Measurements from ENCODE around the gene HK1. TPM values are rescaled to one million over a fixed set of nuclear protein-coding genes. Genes with fewer than 3 reads are reported as not detected.
A peak's percentile ranks its signal among the peaks of the same experiment; 100 is the strongest.
"Not testable (repeated sequence)": the region's sequence is repeated elsewhere in the genome, so short reads cannot be mapped to it uniquely, and the experiment has no call there.

Gene HK1
- total and polyA plus RNA-seq, 2 donors: 37.5 to 130 TPM

DNA sequence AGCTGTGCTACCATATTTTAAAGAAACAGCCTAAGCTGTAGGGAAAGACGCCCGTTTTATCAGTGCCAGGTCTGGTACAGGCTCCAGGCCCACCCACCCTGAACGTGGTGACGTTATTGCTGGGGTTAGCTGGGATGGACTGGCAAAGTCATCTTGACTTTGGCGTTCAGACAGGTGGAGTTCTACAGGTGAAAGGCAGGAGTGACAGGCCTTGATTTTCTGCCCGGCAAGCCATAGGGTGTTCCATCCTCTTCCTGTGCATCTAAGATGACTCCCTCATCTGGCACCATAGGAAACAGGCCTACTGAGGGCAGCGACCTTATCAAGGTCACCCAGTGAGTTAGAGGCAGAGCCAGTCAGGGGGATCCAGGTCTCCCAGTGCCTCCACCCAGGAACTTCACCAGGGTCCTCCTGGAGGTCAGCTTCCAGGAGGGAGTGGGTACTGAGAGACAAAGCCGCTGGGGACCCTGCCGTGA is 41.6 kb downstream of the HK1 start:
- no peaks in the 10 kb centered on the region for H3K36me3 ChIP-seq (ENCODE audit: insufficient read depth)
- no peak for DNase-seq (ENCODE audit: extremely low spot score)
- H3K27ac ChIP-seq (ENCODE audit: low read depth): peak overlapping the region; percentile 48
- WGBS: 41% methylated on average over 9 of the region's 9 CpGs
- no peaks in the 10 kb centered on the region for H3K4me1 ChIP-seq (ENCODE audit: insufficient read depth)
- H3K4me3 ChIP-seq (ENCODE audit: low read depth, low read length): peak overlapping the region; percentile 78

DNA sequence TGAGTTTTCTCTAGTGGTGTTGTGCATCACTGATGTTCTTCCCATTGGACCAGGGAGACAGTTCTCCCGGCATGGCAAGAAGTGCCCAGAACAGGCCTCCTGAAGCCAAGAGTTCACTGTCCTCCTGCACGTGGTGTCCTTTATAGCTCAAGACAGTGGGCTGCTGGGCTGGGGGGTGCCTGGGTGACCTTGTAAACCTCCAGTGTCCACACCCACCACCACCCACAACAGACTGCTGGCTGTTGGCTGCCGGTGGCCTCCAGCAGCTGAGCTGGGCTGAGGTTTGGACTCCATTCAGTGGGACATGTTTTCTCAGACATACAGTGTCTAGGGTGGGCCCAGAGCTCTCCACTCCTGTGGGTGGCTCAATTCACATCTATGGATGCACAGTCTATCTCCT is 42.2 kb downstream of the HK1 start:
- H3K4me1 ChIP-seq (ENCODE audit: insufficient read depth): no peaks in the 10 kb centered on the region
- no peak for DNase-seq (ENCODE audit: extremely low spot score)
- no peak overlapping the region for H3K27ac ChIP-seq (ENCODE audit: low read depth)
- WGBS: 65% methylated on average over 3 of the region's 3 CpGs
- H3K36me3 ChIP-seq (ENCODE audit: insufficient read depth): no peaks in the 10 kb centered on the region
- no peak overlapping the region for H3K4me3 ChIP-seq (ENCODE audit: low read depth, low read length)

GRCh38 chr10:69321039-69321715 is 42.9 kb downstream of the HK1 start:
- WGBS: 83% methylated on average over 10 of the region's 10 CpGs
- Histone ChIP-seq H3K27ac (ENCODE audit: low read depth) (no peak overlapping the region), H3K36me3 (ENCODE audit: insufficient read depth) (no peaks in the 10 kb centered on the region), H3K4me1 (ENCODE audit: insufficient read depth) (no peaks in the 10 kb centered on the region), H3K4me3 (ENCODE audit: low read depth, low read length) (no peak overlapping the region)
- DNase-seq (ENCODE audit: extremely low spot score): no peak

GRCh38 chr10:69321865-69322264 is 43.6 kb downstream of the HK1 start:
- no peak overlapping the region for H3K27ac ChIP-seq (ENCODE audit: low read depth)
- H3K36me3 ChIP-seq (ENCODE audit: insufficient read depth): no peaks in the 10 kb centered on the region
- 69% methylated on average over 5 of the region's 5 CpGs for WGBS
- H3K4me3 ChIP-seq (ENCODE audit: low read depth, low read length): no peak overlapping the region
- no peaks in the 10 kb centered on the region for H3K4me1 ChIP-seq (ENCODE audit: insufficient read depth)
- no peak for DNase-seq (ENCODE audit: extremely low spot score)

GRCh38 chr10:69322346-69322745 is 44.0 kb downstream of the HK1 start:
- H3K36me3 ChIP-seq (ENCODE audit: insufficient read depth); DNase-seq (ENCODE audit: extremely low spot score); H3K27ac ChIP-seq (ENCODE audit: low read depth); H3K4me3 ChIP-seq (ENCODE audit: low read depth, low read length); H3K4me1 ChIP-seq (ENCODE audit: insufficient read depth): not testable (repeated sequence)
- 94% methylated on average over 7 of the region's 7 CpGs for WGBS

GRCh38 chr10:69323622-69324021 is 45.3 kb downstream of the HK1 start:
- WGBS: 60% methylated on average over 2 of the region's 2 CpGs
- H3K4me1 ChIP-seq (ENCODE audit: insufficient read depth): no peaks in the 10 kb centered on the region
- H3K36me3 ChIP-seq (ENCODE audit: insufficient read depth): no peaks in the 10 kb centered on the region
- no peak overlapping the region for H3K4me3 ChIP-seq (ENCODE audit: low read depth, low read length)
- H3K27ac ChIP-seq (ENCODE audit: low read depth): no peak overlapping the region
- no peak for DNase-seq (ENCODE audit: extremely low spot score)

GRCh38 chr10:69324583-69324982 is 46.3 kb downstream of the HK1 start:
- Histone ChIP-seq H3K36me3 (ENCODE audit: insufficient read depth) (no peaks in the 10 kb centered on the region), H3K27ac (ENCODE audit: low read depth) (no peak overlapping the region), H3K4me3 (ENCODE audit: low read depth, low read length) (no peak overlapping the region), H3K4me1 (ENCODE audit: insufficient read depth) (no peaks in the 10 kb centered on the region)
- 57% methylated on average over 1 of the region's 1 CpG for WGBS
- DNase-seq (ENCODE audit: extremely low spot score): no peak

GRCh38 chr10:69325637-69326523 is 47.6 kb downstream of the HK1 start:
- H3K4me3 ChIP-seq (ENCODE audit: low read depth, low read length); DNase-seq (ENCODE audit: extremely low spot score); H3K27ac ChIP-seq (ENCODE audit: low read depth); H3K4me1 ChIP-seq (ENCODE audit: insufficient read depth); H3K36me3 ChIP-seq (ENCODE audit: insufficient read depth): not testable (repeated sequence)
- WGBS: 61% methylated on average over 24 of the region's 24 CpGs

GRCh38 chr10:69326692-69327091 is 48.4 kb downstream of the HK1 start:
- Histone ChIP-seq H3K4me3 (ENCODE audit: low read depth, low read length) (no peak overlapping the region), H3K4me1 (ENCODE audit: insufficient read depth) (no peaks in the 10 kb centered on the region), H3K27ac (ENCODE audit: low read depth) (no peak overlapping the region), H3K36me3 (ENCODE audit: insufficient read depth) (no peaks in the 10 kb centered on the region)
- WGBS: 84% methylated on average over 3 of the region's 3 CpGs
- DNase-seq (ENCODE audit: extremely low spot score): no peak

- peaks cover 2% of the 10 kb centered on the region for H3K4me1 ChIP-seq (ENCODE audit: insufficient read depth)
- peak overlapping the region; percentile 11 for H3K4me3 ChIP-seq (ENCODE audit: low read depth, low read length)
- H3K27ac ChIP-seq (ENCODE audit: low read depth): peak overlapping the region; percentile 33
- H3K36me3 ChIP-seq (ENCODE audit: insufficient read depth): no peaks in the 10 kb centered on the region
- no peak for DNase-seq (ENCODE audit: extremely low spot score)
- 21% methylated on average over 23 of the region's 23 CpGs for WGBS
Observed at GRCh38 chr10:69327463-69328379, 49.4 kb downstream of the HK1 start.

- H3K4me3 ChIP-seq (ENCODE audit: low read depth, low read length): no peak overlapping the region
- 43% methylated on average over 8 of the region's 8 CpGs for WGBS
- no peaks in the 10 kb centered on the region for H3K36me3 ChIP-seq (ENCODE audit: insufficient read depth)
- H3K4me1 ChIP-seq (ENCODE audit: insufficient read depth): peaks cover 2% of the 10 kb centered on the region
- peak overlapping the region; percentile 33 for H3K27ac ChIP-seq (ENCODE audit: low read depth)
- DNase-seq (ENCODE audit: extremely low spot score): no peak
Observed at GRCh38 chr10:69328380-69328735, 50.1 kb downstream of the HK1 start.

GRCh38 chr10:69328888-69329287 is 50.6 kb downstream of the HK1 start:
- not testable (repeated sequence) for H3K4me3 ChIP-seq (ENCODE audit: low read depth, low read length); H3K36me3 ChIP-seq (ENCODE audit: insufficient read depth); H3K4me1 ChIP-seq (ENCODE audit: insufficient read depth); H3K27ac ChIP-seq (ENCODE audit: low read depth); DNase-seq (ENCODE audit: extremely low spot score)
- WGBS: 63% methylated on average over 2 of the region's 2 CpGs

DNA sequence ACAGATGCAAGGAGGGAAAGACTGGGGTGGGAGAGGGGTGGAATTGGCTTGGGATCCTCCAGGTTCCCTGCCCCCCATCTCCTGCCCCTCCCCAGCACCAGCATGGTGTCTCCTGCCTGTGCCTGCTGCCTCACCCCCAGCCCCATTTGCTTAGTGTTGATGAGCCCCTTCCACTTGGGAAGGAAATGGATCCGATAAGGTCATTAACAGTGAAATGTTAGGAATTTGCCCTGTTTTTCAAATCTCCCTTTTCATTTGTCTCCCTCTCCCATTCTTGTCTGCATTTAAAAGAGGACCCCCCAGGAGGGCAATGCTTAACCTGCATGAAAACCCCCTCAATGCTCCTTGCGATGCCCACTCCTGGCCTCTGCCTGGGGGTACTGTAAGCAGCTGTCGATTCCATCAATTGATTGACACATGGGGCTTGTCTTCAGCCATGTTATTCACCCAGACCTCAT is 51.5 kb downstream of the HK1 start:
- 71% methylated on average over 3 of the region's 3 CpGs for WGBS
- Histone ChIP-seq H3K36me3 (ENCODE audit: insufficient read depth) (no peaks in the 10 kb centered on the region), H3K27ac (ENCODE audit: low read depth) (no peak overlapping the region), H3K4me1 (ENCODE audit: insufficient read depth) (peaks cover 6% of the 10 kb centered on the region), H3K4me3 (ENCODE audit: low read depth, low read length) (no peak overlapping the region)
- no peak for DNase-seq (ENCODE audit: extremely low spot score)

Data from urinary bladder (tissue), 4 donors.